ENCODE results near the gene SMU1.
"Not testable (repeated sequence)": the region's sequence is repeated elsewhere in the genome, so short reads cannot be mapped to it uniquely, and the experiment has no call there.

The SMU1 gene

GRCh38 chr9:33007755-33008154 lies 68.7 kb downstream of the SMU1 start:
- no peak for DNase-seq

- not testable (repeated sequence) for DNase-seq
Measured at GRCh38 chr9:33005335-33005734, 71.1 kb downstream of the SMU1 start.

- DNase-seq, result not testable (repeated sequence)
Measured at GRCh38 chr9:33000682-33001055, 75.8 kb downstream of the SMU1 start.

GRCh38 chr9:32992595-32993238 lies 83.8 kb downstream of the SMU1 start:
- no peak for DNase-seq

- no peak for DNase-seq
Measured at GRCh38 chr9:32991897-32992594, 84.4 kb downstream of the SMU1 start.
